MG63 (cell line): ENCODE data around the gene TMEM63C. TPM values are rescaled to one million over a fixed set of nuclear protein-coding genes. Genes with fewer than 3 reads are reported as not detected.

Experiments
- DNase-seq: peaks from one replicate; pipeline ENCODE4 v3.0.0-alpha.2; 2020
- H3K27me3 ChIP-seq: fragments of 250-450 bp; sonication (Bioruptor Pico); 2 replicates; pipeline ENCODE4 v1.5.1; 2020; ENCODE audit warnings: mild to moderate bottlenecking, moderate library complexity
- H3K36me3 ChIP-seq: fragments of 250-450 bp; sonication (Bioruptor Pico); 2 replicates; pipeline ENCODE4 v1.5.1; 2020; ENCODE audit warnings: mild to moderate bottlenecking, moderate library complexity
- H3K4me3 ChIP-seq: fragments of 250-450 bp; sonication (Bioruptor Pico); 2 replicates; pipeline ENCODE4 v1.5.1; 2020; ENCODE audit warnings: mild to moderate bottlenecking, moderate library complexity
- H3K9me3 ChIP-seq: fragments of 250-450 bp; sonication (Bioruptor Pico); 2 replicates; pipeline ENCODE4 v1.5.1; 2020; ENCODE audit warnings: mild to moderate bottlenecking, moderate library complexity
- total RNA-seq: library from RNA; depleted of rRNA; stranded (reverse); fragments of >200 nt; shearing (Covaris generic); gene quantifications from 2 replicates; pipeline ENCODE4 v1.2.3, GENCODE V29; 2014; ENCODE audit warnings: low replicate concordance

The TMEM63C gene
- total RNA-seq, 1 experiment from 2014 or later = not detected

DNA sequence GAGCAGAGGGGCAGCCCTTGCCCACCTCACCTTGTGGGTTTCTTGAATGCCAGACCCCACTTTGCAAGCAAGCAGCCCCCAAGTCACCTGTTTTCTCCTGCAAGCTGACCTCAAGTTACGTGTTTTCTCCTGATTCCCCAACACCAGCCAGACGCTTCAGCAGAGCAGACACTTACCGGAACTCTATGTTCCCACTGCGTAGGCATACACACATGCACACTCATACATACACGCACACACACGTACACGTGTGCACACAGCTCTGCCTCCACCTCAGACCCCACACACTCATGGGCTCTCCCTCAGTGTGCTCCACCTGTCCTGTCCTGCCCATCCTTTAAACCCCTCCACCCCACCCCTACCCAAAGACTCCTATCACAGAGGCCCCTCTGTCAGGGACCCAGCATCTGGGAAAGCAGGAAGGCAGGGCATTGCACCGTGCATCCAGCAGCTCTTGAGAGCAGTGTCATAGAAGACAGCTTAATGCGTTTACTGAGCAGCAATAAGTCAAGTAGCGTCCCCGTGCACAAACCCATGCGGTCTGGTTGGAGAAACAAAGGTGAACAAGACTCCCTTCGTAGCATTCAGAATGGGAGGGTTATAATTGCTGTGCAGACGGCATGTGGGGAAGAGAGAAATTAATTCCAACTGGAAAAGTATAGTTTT is 44.4 kb downstream of the TMEM63C start:
- H3K4me3 ChIP-seq = no peak overlapping the region
- no peaks in the 10 kb centered on the region for H3K36me3 ChIP-seq
- DNase-seq = no peak
- H3K9me3 ChIP-seq = no peaks in the 10 kb centered on the region
- no peaks in the 10 kb centered on the region for H3K27me3 ChIP-seq

DNA sequence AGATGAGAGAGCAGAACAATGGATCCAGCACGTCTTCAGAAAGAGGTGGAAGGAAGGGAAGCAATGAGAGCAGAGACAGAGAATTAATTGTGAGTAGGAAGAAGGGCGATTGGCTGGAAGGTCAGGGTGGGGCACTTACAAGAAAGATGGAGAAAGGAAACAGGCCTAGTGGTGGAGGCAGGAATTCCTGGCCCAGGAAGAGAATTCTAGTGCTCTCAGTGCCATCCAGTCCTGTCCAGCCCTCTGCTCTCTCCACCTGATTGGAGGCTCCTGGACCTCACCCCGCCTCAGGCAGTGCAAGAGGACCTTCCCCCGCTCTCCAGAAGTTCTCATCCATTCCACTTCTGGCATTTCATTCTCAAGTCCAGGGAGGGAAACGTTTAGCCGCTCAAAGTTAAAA is 46.5 kb downstream of the TMEM63C start:
- Histone ChIP-seq H3K27me3 (no peaks in the 10 kb centered on the region), H3K4me3 (no peak overlapping the region), H3K36me3 (no peaks in the 10 kb centered on the region), H3K9me3 (no peaks in the 10 kb centered on the region)
- DNase-seq = no peak

DNA sequence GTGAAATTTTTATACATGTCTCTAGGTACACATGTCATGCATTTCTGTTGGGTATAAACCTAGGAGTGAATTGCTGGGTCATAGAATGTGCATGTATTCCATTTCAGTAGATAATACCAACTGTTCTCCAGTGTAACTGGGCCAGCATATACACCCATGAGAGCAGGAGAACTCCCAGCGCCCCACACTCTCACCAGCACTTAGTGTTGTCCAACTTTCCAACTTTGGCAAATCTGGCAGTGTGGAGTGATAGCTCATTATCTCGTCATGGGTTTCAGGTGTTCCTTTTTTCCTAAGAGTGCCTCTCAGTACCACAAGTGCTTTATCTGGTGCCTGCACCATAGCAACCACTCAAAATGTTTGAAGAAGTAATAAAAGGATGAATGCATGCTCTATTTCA is 49.3 kb downstream of the TMEM63C start:
- Histone ChIP-seq H3K4me3 (no peak overlapping the region), H3K9me3 (no peaks in the 10 kb centered on the region)

DNA sequence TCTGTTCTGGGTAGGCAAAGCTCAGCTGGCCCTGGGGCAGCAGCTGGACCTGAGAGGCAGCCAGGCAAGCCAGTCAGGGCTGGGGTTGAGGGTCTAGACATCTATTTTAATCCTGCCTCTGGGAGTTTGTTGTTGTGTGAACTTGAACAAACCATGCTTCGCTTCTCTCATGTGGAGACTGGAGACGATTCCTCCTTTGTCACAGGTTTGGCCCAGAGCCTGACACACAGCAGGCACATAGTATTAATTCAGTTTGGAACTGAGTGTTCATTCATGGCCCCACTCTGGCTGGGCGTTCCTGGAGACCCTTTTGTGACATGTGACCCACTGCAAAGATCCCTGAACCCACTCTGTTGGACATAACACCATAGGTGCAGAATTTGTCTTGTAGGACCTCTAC is 50.1 kb downstream of the TMEM63C start:
- H3K27me3 ChIP-seq = no peaks in the 10 kb centered on the region
- DNase-seq = no peak
- no peaks in the 10 kb centered on the region for H3K9me3 ChIP-seq
- H3K4me3 ChIP-seq = no peak overlapping the region
- H3K36me3 ChIP-seq = no peaks in the 10 kb centered on the region

More for the DNA sequence above, 49.3 kb downstream of the TMEM63C start:
- no peaks in the 10 kb centered on the region for H3K27me3 ChIP-seq
- no peak for DNase-seq
- H3K36me3 ChIP-seq = no peaks in the 10 kb centered on the region

DNA sequence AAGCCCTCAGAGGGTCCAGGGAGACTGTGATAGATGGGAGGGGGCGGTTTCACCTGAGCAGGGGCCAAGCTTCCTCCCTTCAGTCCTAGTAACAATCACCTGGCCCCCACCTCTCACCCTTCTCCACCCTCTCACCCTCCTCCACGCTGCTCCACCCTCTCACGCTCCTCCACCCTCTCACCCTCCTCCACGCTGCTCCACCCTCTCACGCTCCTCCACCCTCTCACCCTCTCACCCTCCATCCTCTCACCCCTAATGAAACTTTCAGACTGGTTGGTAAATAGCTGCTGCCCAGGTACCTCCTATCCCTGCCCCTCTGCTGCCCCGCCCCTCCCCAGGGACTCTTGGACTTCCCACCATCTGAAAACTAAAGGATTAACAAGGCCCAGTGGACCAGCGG is 55.2 kb downstream of the TMEM63C start:
- H3K4me3 ChIP-seq = no peak overlapping the region
- no peak for DNase-seq
- no peaks in the 10 kb centered on the region for H3K27me3 ChIP-seq
- H3K36me3 ChIP-seq = no peaks in the 10 kb centered on the region
- H3K9me3 ChIP-seq = no peaks in the 10 kb centered on the region

DNA sequence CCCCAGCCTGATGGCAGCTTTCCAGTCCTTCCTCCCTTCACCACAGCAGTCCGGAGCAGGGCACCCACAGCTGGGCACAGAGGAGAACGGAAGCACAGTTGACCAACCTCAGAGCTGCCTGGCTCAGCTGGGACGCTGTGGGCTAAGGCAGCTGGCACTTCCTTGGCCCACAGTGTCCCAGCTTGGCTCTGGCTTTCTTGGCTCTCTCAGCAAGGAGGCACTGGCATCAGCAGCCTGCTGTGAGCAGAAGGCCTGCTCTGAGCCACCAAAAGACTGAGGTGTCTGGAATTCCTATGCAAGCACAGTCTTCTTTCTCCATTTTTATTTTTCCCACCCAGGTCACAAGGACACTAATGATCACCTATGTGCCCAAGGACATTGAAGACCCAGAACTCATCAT is 56.8 kb downstream of the TMEM63C start:
- no peaks in the 10 kb centered on the region for H3K36me3 ChIP-seq
- H3K9me3 ChIP-seq = no peaks in the 10 kb centered on the region
- no peaks in the 10 kb centered on the region for H3K27me3 ChIP-seq
- H3K4me3 ChIP-seq = no peak overlapping the region
- no peak for DNase-seq

DNA sequence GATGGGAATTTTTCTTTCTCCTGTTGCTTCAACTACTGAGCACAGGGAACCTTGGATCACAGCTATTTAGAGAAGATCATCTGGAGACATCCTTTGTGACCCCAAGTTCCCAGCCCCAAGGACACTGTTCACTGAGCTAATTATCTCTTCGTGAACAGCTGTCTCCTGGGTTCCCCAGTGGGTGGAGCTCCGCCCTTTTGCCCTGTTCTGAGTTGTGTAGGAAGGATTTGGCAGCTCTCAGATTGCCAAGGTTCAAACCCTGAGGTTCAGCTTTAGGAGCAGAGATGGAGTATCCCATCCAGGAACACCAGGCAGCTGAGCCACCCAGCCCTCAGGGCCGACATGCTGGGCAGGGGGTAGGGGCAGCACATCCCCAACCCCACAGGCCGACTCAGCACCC is 57.4 kb downstream of the TMEM63C start:
- DNase-seq = no peak

DNA sequence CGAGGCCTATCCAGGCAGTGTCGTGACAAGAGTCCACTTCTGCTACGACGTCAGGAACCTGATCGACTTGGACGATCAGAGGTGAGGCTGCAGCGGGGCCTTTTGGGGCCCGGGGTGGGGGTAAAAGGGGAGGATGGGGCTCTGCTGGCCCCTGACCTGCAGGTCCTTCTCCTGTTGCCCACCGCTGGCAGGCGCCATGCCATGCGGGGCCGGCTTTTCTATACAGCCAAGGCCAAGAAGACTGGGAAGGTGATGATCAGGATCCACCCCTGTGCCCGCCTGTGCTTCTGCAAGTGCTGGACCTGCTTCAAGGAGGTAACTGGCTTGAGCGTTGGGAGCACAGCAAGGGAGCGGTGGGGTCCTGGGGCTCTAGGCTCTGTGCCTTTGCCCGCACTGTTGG is 57.8 kb downstream of the TMEM63C start:
- Histone ChIP-seq H3K9me3 (no peaks in the 10 kb centered on the region), H3K27me3 (no peaks in the 10 kb centered on the region), H3K36me3 (no peaks in the 10 kb centered on the region), H3K4me3 (no peak overlapping the region)
- DNase-seq = no peak

More for the DNA sequence above, 57.4 kb downstream of the TMEM63C start:
- Histone ChIP-seq H3K36me3 (no peaks in the 10 kb centered on the region), H3K4me3 (no peak overlapping the region), H3K27me3 (no peaks in the 10 kb centered on the region), H3K9me3 (no peaks in the 10 kb centered on the region)

DNA sequence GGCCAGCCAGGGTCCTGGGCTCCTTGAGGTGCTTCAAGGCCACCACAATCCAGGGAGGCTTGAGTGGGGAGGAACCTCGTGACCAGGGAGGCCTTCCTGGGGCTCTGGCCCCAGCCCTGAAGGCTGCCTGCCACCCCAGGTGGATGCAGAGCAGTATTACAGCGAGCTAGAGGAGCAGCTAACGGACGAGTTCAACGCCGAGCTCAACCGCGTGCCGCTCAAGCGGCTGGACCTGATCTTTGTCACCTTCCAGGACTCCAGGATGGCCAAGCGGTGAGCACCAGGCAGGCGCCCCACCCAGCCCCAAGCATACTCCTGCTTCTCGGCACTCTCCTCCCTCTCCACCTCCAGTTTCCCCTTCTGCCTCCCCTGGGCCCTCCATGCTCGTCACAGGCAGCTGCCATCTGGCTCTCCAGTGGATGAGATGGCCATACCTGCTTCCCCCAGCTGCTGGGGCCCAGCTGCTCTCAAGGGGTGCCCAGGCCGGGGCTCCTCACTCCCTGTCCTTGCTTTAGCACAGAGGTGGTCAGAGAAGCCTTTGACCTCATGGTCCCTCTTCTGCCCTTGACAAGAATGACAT is 58.8 kb downstream of the TMEM63C start:
- no peak for DNase-seq
- no peaks in the 10 kb centered on the region for H3K36me3 ChIP-seq
- H3K4me3 ChIP-seq = no peak overlapping the region
- H3K9me3 ChIP-seq = no peaks in the 10 kb centered on the region
- no peaks in the 10 kb centered on the region for H3K27me3 ChIP-seq

DNA sequence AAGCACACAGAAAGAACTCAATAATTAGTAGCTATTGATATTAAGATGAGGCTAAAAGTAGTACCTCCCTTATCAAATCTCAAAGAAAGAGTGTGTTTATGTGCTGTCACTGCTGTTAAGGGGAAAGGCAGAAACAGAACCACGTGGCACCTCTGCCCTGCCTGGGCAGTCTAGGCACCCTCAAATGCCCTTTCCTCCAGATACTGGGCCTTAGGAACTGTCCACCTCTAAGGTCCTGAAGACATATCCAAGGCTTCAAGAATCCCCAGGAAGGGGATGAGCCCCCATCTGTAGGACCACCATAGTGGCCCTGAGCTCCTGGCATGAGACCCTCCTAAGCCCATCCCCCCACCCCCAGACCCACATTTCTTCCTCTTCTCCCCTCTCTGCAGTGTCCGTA is 60.4 kb downstream of the TMEM63C start:
- no peak for DNase-seq
- Histone ChIP-seq H3K27me3 (no peaks in the 10 kb centered on the region), H3K4me3 (no peak overlapping the region), H3K9me3 (no peaks in the 10 kb centered on the region), H3K36me3 (no peaks in the 10 kb centered on the region)

DNA sequence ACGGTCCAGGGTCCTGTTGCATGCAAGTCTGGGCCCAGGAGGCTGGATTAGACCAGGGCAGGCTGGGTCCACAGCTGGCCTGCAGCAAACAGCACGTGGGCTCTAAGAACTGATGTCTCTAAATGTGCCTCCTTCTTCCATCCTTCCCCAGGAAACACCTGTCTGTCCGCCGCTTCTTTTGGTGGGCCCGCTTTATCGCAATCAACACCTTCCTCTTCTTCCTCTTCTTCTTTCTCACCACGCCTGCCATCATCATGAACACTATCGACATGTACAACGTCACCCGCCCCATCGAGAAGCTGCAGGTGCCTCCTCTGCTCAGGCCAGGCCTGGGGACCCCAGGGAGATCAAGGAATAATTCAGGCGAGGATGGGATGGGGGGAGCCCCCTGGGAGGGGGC is 61.2 kb downstream of the TMEM63C start:
- H3K36me3 ChIP-seq = no peaks in the 10 kb centered on the region
- DNase-seq = no peak
- H3K27me3 ChIP-seq = no peaks in the 10 kb centered on the region
- H3K9me3 ChIP-seq = no peaks in the 10 kb centered on the region
- no peak overlapping the region for H3K4me3 ChIP-seq

DNA sequence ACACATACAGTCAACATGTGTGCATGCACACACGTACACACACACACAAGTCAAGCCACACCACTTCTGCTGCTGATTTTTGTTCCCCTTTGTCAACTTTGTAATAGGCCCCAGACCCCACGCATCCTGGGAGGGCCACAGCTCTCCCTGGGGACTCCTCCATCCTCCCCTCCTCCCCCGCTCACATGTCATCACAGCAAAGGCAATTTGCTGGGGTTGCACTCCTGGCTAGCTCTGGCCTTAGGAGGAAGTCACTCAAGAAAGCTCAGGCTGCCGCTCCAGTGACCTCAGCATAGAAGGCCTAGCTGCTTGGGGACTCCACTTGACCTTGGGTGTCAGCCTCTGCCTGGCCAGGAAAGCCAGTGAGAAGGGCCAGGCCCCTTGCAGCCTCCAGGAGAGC is 62.3 kb downstream of the TMEM63C start:
- Histone ChIP-seq H3K36me3 (no peaks in the 10 kb centered on the region), H3K9me3 (no peaks in the 10 kb centered on the region), H3K27me3 (no peaks in the 10 kb centered on the region), H3K4me3 (no peak overlapping the region)
- DNase-seq = no peak

DNA sequence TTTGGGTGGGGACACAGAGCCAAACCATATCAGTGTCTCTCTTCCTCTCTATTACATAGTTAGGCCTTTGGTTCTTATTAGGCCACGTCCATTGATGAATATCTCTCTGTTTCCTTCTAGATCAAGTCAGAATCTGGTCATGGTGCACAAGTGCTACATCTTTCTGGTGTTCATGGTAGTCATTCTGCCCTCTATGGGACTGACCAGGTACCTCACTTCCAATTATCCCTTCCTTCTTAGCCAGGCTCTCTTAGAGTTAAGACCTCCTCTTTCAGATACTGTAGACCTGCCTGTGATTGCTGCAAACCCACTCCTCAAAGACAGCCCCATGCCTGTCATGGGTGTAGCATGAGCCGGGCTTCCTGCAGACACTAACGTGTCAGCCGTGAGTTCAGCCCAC is 64.2 kb downstream of the TMEM63C start:
- Histone ChIP-seq H3K4me3 (no peak overlapping the region), H3K27me3 (no peaks in the 10 kb centered on the region), H3K9me3 (no peaks in the 10 kb centered on the region), H3K36me3 (no peaks in the 10 kb centered on the region)
- no peak for DNase-seq

DNA sequence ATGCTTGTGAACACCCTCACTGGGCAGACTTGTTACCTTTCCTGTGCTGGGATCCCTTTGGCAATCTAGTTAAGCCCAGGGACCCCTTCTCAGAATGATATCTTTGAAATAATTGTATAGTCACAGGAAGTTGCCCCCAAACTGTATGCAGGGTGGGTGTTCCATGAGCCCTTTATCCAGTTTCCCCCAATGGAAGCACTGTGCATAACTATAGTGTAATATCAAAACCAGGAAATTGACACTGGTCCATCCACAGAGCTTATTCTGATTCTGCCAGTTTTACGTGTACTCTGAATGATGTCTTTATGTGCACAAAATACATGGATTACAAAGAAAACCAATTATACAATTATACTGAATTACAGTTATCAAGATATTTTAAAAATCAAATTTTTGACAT is 65.2 kb downstream of the TMEM63C start:
- no peaks in the 10 kb centered on the region for H3K36me3 ChIP-seq
- H3K9me3 ChIP-seq = no peaks in the 10 kb centered on the region
- no peak for DNase-seq
- H3K4me3 ChIP-seq = no peak overlapping the region
- no peaks in the 10 kb centered on the region for H3K27me3 ChIP-seq

DNA sequence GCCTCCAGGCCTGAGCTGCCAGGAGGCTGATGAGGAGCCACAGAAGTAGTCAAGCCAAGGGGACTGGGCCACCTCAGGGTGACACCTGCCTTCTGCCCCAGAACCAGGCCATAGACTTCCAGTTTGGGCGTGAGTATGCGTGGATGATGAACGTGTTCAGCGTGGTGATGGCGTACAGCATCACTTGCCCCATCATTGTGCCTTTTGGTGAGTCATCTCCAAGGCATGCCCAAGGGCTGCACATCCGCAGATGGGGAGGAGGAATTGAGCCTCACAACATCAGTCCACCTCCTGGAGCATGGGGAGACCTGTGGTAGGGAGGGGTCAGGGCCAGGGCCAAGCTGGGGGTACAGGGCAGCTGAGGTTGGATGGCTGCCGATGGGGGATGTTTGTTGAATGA is 67.1 kb downstream of the TMEM63C start:
- no peak for DNase-seq
- H3K36me3 ChIP-seq = no peaks in the 10 kb centered on the region
- H3K4me3 ChIP-seq = no peak overlapping the region
- no peaks in the 10 kb centered on the region for H3K27me3 ChIP-seq
- no peaks in the 10 kb centered on the region for H3K9me3 ChIP-seq

DNA sequence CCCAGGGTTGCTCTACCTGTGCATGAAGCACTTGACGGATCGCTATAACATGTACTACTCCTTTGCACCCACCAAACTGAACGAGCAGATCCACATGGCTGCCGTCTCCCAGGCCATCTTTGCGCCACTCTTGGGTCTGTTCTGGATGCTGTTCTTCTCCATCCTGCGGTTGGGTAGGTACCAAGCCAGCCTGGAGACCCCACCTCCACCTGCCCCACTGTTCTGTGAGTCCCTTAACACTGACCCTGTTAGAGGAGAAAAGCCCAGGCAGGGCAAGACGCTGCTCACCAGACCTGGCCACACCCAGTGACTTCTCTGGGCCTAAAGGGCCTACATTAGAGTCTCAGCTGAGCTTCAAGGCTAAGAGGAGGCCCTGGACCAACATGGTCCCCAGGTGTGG is 67.7 kb downstream of the TMEM63C start:
- no peaks in the 10 kb centered on the region for H3K27me3 ChIP-seq
- DNase-seq = no peak
- no peaks in the 10 kb centered on the region for H3K36me3 ChIP-seq
- H3K9me3 ChIP-seq = no peaks in the 10 kb centered on the region
- no peak overlapping the region for H3K4me3 ChIP-seq

DNA sequence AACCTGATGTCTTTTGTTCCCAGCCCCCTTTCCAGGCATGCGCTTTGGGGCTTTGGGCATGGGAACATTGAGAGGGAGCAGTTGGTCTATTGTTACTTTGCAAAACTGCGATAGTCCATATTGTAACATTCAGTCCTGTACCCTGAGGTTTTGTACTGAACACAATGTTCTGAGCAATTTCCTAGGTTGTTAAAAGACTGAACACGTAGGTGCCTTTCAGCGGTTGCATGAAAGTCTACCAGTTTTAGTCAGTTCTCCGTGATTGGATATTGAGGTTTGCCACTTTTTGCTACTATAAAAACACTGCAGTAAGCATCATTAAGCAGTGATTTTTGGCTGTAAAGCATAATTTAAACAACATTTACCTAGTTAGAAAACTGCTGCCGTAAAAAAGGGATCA is 69.3 kb downstream of the TMEM63C start:
- Histone ChIP-seq H3K27me3 (no peaks in the 10 kb centered on the region), H3K9me3 (no peaks in the 10 kb centered on the region), H3K36me3 (no peaks in the 10 kb centered on the region), H3K4me3 (no peak overlapping the region)
- no peak for DNase-seq

DNA sequence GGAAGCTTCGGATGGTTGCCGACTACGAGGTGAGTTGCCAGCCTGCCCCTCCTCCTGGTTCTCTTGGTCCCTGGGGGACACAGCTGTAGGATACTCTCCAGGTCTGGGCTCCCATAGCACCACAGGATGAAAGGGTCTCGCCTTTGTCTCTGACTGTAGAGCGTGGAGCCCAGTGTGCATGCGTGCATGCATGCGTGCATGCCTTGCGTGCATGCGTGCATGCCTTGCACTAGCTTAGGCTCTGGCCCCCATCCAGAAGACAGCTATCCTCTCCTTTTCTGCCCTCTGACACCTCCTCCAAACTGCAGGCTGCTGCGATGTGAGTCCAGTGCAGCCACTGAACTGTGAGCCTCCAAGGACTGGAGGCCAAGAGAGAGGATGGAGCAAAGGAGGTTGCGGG is 70.3 kb downstream of the TMEM63C start:
- DNase-seq = no peak
- H3K36me3 ChIP-seq = no peaks in the 10 kb centered on the region
- no peaks in the 10 kb centered on the region for H3K9me3 ChIP-seq
- H3K4me3 ChIP-seq = no peak overlapping the region
- no peaks in the 10 kb centered on the region for H3K27me3 ChIP-seq
